Measurements from ENCODE around the gene NCOR2.

Gene NCOR2

DNA sequence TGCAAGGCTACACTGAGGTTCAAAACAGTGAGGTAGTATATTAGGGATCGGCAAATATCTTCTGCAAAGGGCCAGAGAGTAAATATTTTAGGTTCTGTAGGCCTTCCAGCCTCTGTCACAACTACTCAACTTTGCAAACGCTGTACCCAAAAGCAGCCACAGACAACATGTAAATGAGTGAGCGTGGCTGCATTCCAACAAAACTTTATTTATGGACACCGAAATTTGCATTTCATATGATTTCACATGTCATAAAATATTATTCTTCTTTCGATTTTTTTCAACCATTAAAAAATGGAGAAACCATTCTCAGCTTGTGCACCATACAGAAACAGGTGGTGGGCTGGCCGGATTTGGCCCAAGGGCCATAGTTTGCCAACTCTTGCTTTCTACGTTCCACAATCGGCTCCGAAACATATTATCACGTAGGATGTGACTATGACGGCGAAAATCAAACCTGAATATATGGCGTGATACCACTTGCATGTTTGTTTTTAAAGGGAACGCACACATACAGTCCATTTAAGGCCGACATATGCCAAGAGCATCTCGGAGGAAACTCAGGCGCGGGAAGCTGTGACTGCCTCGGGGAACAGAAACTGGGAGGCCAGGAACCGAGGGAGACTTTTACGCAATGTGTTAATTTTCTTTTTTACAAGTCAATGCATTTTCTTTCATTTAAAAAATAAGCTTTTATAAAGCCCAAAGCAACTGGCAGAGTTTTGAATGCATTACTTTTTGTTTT is 7.1 kb downstream of the NCOR2 start:
- no peak for DNase-seq
- no peaks in the 10 kb centered on the region for H3K27me3 ChIP-seq
- TF ChIP-seq, protein P1, sequence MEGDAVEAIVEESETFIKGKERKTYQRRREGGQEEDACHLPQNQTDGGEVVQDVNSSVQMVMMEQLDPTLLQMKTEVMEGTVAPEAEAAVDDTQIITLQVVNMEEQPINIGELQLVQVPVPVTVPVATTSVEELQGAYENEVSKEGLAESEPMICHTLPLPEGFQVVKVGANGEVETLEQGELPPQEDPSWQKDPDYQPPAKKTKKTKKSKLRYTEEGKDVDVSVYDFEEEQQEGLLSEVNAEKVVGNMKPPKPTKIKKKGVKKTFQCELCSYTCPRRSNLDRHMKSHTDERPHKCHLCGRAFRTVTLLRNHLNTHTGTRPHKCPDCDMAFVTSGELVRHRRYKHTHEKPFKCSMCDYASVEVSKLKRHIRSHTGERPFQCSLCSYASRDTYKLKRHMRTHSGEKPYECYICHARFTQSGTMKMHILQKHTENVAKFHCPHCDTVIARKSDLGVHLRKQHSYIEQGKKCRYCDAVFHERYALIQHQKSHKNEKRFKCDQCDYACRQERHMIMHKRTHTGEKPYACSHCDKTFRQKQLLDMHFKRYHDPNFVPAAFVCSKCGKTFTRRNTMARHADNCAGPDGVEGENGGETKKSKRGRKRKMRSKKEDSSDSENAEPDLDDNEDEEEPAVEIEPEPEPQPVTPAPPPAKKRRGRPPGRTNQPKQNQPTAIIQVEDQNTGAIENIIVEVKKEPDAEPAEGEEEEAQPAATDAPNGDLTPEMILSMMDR (IDR thresholded peaks at IDR 0.05; ENCODE audit: low read depth, low read length): no peak
- H3K4me1 ChIP-seq: peaks cover 21% of the 10 kb centered on the region
- H3K36me3 ChIP-seq: peaks cover 16% of the 10 kb centered on the region
- no peaks in the 10 kb centered on the region for H3K9me3 ChIP-seq
- H3K4me3 ChIP-seq (ENCODE audit: low read depth, low read length): no peak overlapping the region

DNA sequence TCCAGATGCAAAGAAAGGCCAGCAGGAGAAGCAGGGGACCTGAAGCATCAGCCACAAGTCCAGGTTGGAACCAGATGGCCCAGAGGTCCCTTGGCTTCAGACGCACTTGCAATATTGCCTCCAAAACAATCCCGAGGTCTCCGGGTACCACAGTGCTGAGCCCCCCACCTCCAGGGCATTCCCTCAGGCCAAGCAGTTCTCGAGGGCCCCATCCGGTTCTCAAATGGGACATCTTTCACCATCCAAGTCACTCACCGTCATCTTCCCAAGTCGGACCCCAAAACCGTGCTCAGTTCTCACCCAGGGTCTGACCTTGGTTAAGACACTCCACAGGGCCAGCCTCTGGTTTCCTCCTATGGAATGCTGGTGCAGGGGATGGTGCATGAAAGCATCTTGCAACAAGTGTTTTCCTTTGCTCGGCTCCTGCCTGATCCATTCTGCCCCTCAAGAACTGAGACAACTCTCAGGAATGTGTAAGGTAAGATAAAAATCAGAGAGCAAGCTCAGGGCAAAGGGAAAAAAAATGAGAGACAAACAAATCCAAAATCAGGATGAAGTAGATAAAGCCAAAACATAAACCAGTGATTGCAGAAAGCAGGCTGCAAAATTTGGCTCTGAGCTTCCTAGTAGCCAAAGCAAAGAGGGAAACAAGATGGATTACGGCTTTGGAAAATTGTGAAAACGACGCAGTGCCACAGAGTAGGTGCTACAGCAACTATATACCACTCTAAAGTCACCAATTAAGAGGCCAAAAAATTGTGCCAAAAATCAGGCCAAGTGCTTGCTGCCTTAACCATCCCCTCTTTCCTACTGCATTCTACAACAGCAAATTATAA is 8.0 kb downstream of the NCOR2 start:
- H3K4me1 ChIP-seq: peaks cover 21% of the 10 kb centered on the region
- no peaks in the 10 kb centered on the region for H3K27me3 ChIP-seq
- TF ChIP-seq, protein P1 (IDR thresholded peaks at IDR 0.05; ENCODE audit: low read depth, low read length): no peak
- H3K4me3 ChIP-seq (ENCODE audit: low read depth, low read length): no peak overlapping the region
- DNase-seq: no peak
- H3K36me3 ChIP-seq: peaks cover 16% of the 10 kb centered on the region
- H3K9me3 ChIP-seq: no peaks in the 10 kb centered on the region

DNA sequence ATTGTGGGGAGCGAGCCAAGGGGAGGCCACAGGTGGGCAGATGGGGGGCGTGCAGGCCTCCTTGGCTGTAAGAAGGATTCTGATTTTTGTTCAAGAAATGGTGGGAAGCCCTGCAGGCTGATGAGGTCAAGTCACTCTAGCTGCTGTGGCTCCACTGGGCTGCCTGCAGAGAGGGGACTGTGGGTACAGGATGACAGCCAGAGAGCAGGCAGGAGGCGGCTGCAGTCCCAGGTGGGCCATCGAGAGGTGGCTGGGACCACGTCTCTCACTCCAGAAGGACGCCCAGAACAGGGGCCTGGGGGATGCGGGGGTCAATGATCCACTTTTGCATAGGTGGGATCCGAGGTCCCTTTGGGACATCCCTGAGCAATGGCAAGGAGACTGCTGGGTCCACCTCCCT is 9.1 kb downstream of the NCOR2 start:
- no peaks in the 10 kb centered on the region for H3K9me3 ChIP-seq
- H3K4me1 ChIP-seq: peaks cover 21% of the 10 kb centered on the region
- DNase-seq: no peak
- no peak overlapping the region for H3K4me3 ChIP-seq (ENCODE audit: low read depth, low read length)
- TF ChIP-seq, protein P1 (IDR thresholded peaks at IDR 0.05; ENCODE audit: low read depth, low read length): no peak
- H3K36me3 ChIP-seq: peaks cover 12% of the 10 kb centered on the region
- H3K27me3 ChIP-seq: no peaks in the 10 kb centered on the region

DNA sequence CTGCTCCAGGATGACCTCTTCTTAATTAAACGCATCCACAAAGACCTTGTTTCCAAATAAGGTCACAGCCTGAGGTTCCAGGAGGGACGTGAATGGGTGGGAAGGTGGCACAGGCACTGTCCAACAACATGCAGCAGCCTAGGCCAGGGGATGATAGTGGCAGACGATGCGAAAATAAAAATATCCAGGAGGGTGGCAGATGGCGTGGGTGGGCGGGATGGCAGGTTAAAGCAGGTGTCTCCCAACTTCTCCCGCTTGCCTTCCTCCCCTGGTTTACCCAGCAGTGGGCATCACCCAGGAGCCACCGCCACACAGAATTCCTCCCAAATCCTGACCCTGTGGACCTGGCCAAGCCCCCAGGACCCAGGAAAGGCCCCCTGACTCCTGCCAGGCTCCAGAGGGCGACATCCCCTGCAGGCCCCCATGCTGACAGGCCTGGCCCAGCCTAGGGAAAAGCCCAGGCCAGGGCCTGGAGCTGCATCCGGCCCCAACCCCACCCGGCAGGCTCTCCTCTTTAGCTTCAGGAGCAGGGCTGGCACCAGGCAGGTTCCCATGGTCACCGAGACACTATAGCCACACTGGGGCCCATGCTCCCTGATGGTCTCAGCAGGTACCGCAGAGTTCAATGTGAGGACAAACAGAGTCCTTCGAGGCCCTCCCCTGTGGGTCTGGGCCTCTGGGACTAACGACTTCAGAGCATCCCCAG is 9.7 kb downstream of the NCOR2 start:
- H3K4me1 ChIP-seq: peaks cover 21% of the 10 kb centered on the region

DNA sequence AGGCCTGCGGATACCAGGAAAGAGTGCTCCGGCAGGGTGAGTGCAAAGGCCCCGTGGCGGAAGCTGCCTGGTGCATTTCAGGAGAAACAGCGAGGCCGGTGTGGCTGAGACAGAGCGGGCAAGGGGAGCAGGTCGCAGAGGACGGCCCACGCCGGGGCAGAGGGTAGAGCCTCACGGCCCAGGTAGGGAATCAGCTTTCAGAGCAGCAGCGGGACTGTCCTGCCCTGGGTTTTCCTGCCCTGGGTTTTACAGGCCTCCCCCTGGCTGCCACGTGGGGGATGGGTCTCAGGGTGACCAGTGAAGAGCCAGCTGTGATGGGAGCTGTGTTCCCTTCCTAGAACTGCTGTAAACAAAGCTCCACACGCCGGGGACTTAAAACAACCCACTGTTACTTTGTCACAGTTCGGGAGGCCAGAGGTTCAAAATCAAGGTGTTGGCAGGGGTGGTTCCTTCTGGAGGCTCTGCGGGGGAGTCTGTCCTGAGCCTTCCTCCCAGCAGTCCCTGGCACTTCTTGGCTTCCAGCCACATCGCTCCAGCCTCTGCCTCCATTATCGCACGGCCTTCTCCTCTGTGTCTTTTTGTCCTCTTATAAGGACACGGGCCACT is 10.4 kb downstream of the NCOR2 start:
- DNase-seq: peak; percentile 53
- H3K4me3 ChIP-seq (ENCODE audit: low read depth, low read length): no peak overlapping the region
- H3K27me3 ChIP-seq: no peaks in the 10 kb centered on the region
- H3K36me3 ChIP-seq: peaks cover 11% of the 10 kb centered on the region; the same call in 1 of the 2 replicates
- no peaks in the 10 kb centered on the region for H3K9me3 ChIP-seq
- TF ChIP-seq, protein P1 (IDR thresholded peaks at IDR 0.05; ENCODE audit: low read depth, low read length): no peak
- peaks cover 21% of the 10 kb centered on the region for H3K4me1 ChIP-seq

More for the DNA sequence above, 9.7 kb downstream of the NCOR2 start:
- DNase-seq: peak; percentile 81
- Histone ChIP-seq H3K9me3 (no peaks in the 10 kb centered on the region), H3K4me3 (ENCODE audit: low read depth, low read length) (no peak overlapping the region), H3K36me3 (peaks cover 11% of the 10 kb centered on the region; the same call in 1 of the 2 replicates), H3K27me3 (no peaks in the 10 kb centered on the region)
- TF ChIP-seq, protein P1 (IDR thresholded peaks at IDR 0.05; ENCODE audit: low read depth, low read length): peak; percentile 44

Measured in BE2C (cell line).